Dendritic cell treated with granulocyte-macrophage colony-stimulating factor and Interleukin-4, amounts not matched to agents 40 ng/mL and 50 ng/mL, for 4 days (primary cell): ENCODE results near the gene PRR7.

Source experiments
- H3K27ac Mint-ChIP-seq: one replicate; pipeline ENCODE4 v1.8.0; 2022; ENCODE audit warnings: mild to moderate bottlenecking, mixed read lengths
- H3K27me3 Mint-ChIP-seq: one replicate; pipeline ENCODE4 v1.8.0; 2022; ENCODE audit warnings: mild to moderate bottlenecking, mixed read lengths
- H3K36me3 Mint-ChIP-seq: one replicate; pipeline ENCODE4 v1.8.0; 2022; ENCODE audit warnings: low read depth, mixed read lengths
- H3K4me1 Mint-ChIP-seq: one replicate; pipeline ENCODE4 v1.8.0; 2022; ENCODE audit warnings: low read depth, mixed read lengths
- H3K4me3 Mint-ChIP-seq: one replicate; pipeline ENCODE4 v1.8.0; 2022; ENCODE audit warnings: mild to moderate bottlenecking, moderate library complexity, mixed read lengths
- H3K9me3 Mint-ChIP-seq: one replicate; pipeline ENCODE4 v1.8.0; 2022; ENCODE audit warnings: mixed read lengths
- intact Hi-C: fragments of 100-400 bp; cut with micrococcal nuclease; formaldehyde crosslinking; loops from one replicate; pipeline ENCODE4 v1.15.0; 2022

The PRR7 gene

GRCh38 chr5:177428574-177429217 lies 17.9 kb upstream of the PRR7 start:
- Mint-ChIP-seq H3K27ac (peak overlapping the region; percentile 96), H3K9me3 (no peaks in the 10 kb centered on the region), H3K36me3 (peaks cover 48% of the 10 kb centered on the region), H3K4me3 (peak overlapping the region; percentile 83), H3K4me1 (peaks cover 75% of the 10 kb centered on the region), H3K27me3 (no peaks in the 10 kb centered on the region)
- intact Hi-C loops = no loop called here

- H3K36me3 Mint-ChIP-seq = peaks cover 55% of the 10 kb centered on the region
- peak overlapping the region; percentile 83 for H3K4me3 Mint-ChIP-seq
- no peaks in the 10 kb centered on the region for H3K9me3 Mint-ChIP-seq
- peaks cover 79% of the 10 kb centered on the region for H3K4me1 Mint-ChIP-seq
- intact Hi-C loops = loop anchor here (2.0 kb wide), 1 partner anchor 25 kb away; no protein-coding TSS in a partner anchor
- H3K27me3 Mint-ChIP-seq = no peaks in the 10 kb centered on the region
- peak overlapping the region; percentile 96 for H3K27ac Mint-ChIP-seq
Observed at GRCh38 chr5:177429248-177430040, 17.2 kb upstream of the PRR7 start.

GRCh38 chr5:177430140-177430951 lies 16.3 kb upstream of the PRR7 start:
- Mint-ChIP-seq H3K9me3 (no peaks in the 10 kb centered on the region), H3K4me1 (peaks cover 75% of the 10 kb centered on the region), H3K27ac (peak overlapping the region; percentile 96), H3K27me3 (no peaks in the 10 kb centered on the region), H3K4me3 (peak overlapping the region; percentile 83), H3K36me3 (peaks cover 64% of the 10 kb centered on the region)
- intact Hi-C loops = loop anchor here (2.0 kb wide), 1 partner anchor 24 kb away; no protein-coding TSS in a partner anchor

- peaks cover 69% of the 10 kb centered on the region for H3K4me1 Mint-ChIP-seq
Observed at GRCh38 chr5:177430972-177431316, 15.7 kb upstream of the PRR7 start.

GRCh38 chr5:177431317-177432142 lies 15.1 kb upstream of the PRR7 start:
- Mint-ChIP-seq H3K27ac (peak overlapping the region; percentile 96), H3K27me3 (no peaks in the 10 kb centered on the region), H3K9me3 (no peaks in the 10 kb centered on the region), H3K36me3 (peaks cover 76% of the 10 kb centered on the region), H3K4me1 (peaks cover 69% of the 10 kb centered on the region), H3K4me3 (peak overlapping the region; percentile 51)
- intact Hi-C loops = loop anchor here (2.0 kb wide), 1 partner anchor 23 kb away; no protein-coding TSS in a partner anchor

More at GRCh38 chr5:177430972-177431316, 15.7 kb upstream of the PRR7 start:
- H3K27ac Mint-ChIP-seq = peak overlapping the region; percentile 96
- intact Hi-C loops = loop anchor here (2.0 kb wide), 1 partner anchor 24 kb away; no protein-coding TSS in a partner anchor
- no peaks in the 10 kb centered on the region for H3K9me3 Mint-ChIP-seq
- H3K36me3 Mint-ChIP-seq = peaks cover 70% of the 10 kb centered on the region
- H3K4me3 Mint-ChIP-seq = peak overlapping the region; percentile 51
- no peaks in the 10 kb centered on the region for H3K27me3 Mint-ChIP-seq

GRCh38 chr5:177432143-177432838 lies 14.3 kb upstream of the PRR7 start:
- no peak overlapping the region for H3K4me3 Mint-ChIP-seq
- peaks cover 79% of the 10 kb centered on the region for H3K36me3 Mint-ChIP-seq
- H3K9me3 Mint-ChIP-seq = no peaks in the 10 kb centered on the region
- H3K27ac Mint-ChIP-seq = peak overlapping the region; percentile 96
- peaks cover 72% of the 10 kb centered on the region for H3K4me1 Mint-ChIP-seq
- no peaks in the 10 kb centered on the region for H3K27me3 Mint-ChIP-seq
- intact Hi-C loops = no loop called here

- peaks cover 64% of the 10 kb centered on the region for H3K4me1 Mint-ChIP-seq
- intact Hi-C loops = no loop called here
- peaks cover 84% of the 10 kb centered on the region for H3K36me3 Mint-ChIP-seq
- H3K27ac Mint-ChIP-seq = no peak overlapping the region
- no peaks in the 10 kb centered on the region for H3K9me3 Mint-ChIP-seq
- no peak overlapping the region for H3K4me3 Mint-ChIP-seq
- H3K27me3 Mint-ChIP-seq = no peaks in the 10 kb centered on the region
Observed at GRCh38 chr5:177432839-177433657, 13.6 kb upstream of the PRR7 start.

GRCh38 chr5:177433658-177434217 lies 12.9 kb upstream of the PRR7 start:
- H3K9me3 Mint-ChIP-seq = no peaks in the 10 kb centered on the region
- H3K27ac Mint-ChIP-seq = no peak overlapping the region
- intact Hi-C loops = no loop called here
- H3K4me3 Mint-ChIP-seq = no peak overlapping the region
- H3K27me3 Mint-ChIP-seq = no peaks in the 10 kb centered on the region
- H3K36me3 Mint-ChIP-seq = peaks cover 91% of the 10 kb centered on the region
- peaks cover 63% of the 10 kb centered on the region for H3K4me1 Mint-ChIP-seq

- H3K27ac Mint-ChIP-seq = no peak overlapping the region
- no peaks in the 10 kb centered on the region for H3K9me3 Mint-ChIP-seq
- no peaks in the 10 kb centered on the region for H3K27me3 Mint-ChIP-seq
- H3K36me3 Mint-ChIP-seq = peaks cover 98% of the 10 kb centered on the region
- H3K4me3 Mint-ChIP-seq = no peak overlapping the region
- intact Hi-C loops = no loop called here
- H3K4me1 Mint-ChIP-seq = peaks cover 57% of the 10 kb centered on the region
Observed at GRCh38 chr5:177434437-177434836, 12.2 kb upstream of the PRR7 start.

- H3K36me3 Mint-ChIP-seq = peaks cover 100% of the 10 kb centered on the region
- H3K27me3 Mint-ChIP-seq = no peaks in the 10 kb centered on the region
- intact Hi-C loops = no loop called here
- H3K4me1 Mint-ChIP-seq = peaks cover 54% of the 10 kb centered on the region
- no peak overlapping the region for H3K27ac Mint-ChIP-seq
- H3K9me3 Mint-ChIP-seq = no peaks in the 10 kb centered on the region
- H3K4me3 Mint-ChIP-seq = no peak overlapping the region
Observed at GRCh38 chr5:177434942-177435738, 11.5 kb upstream of the PRR7 start.

GRCh38 chr5:177435847-177436536 lies 10.6 kb upstream of the PRR7 start:
- Mint-ChIP-seq H3K27me3 (no peaks in the 10 kb centered on the region), H3K4me1 (peaks cover 45% of the 10 kb centered on the region), H3K36me3 (peaks cover 100% of the 10 kb centered on the region), H3K27ac (no peak overlapping the region), H3K4me3 (no peak overlapping the region), H3K9me3 (no peaks in the 10 kb centered on the region)
- intact Hi-C loops = no loop called here
